ENCODE results near the gene NUDT19.
"Not testable (repeated sequence)": the region's sequence is repeated elsewhere in the genome, so short reads cannot be mapped to it uniquely, and the experiment has no call there.

NUDT19 gene

GRCh38 chr19:32675720-32676185, 15.9 kb upstream of the NUDT19 start, which contains the start of gene RGS9BP:
RGS9BP (plus strand) TSS chr19:32675848; CDS start chr19:32676264, 416 bp downstream.
- peak; percentile 84 for DNase-seq

GRCh38 chr19:32676186-32676894, 15.3 kb upstream of the NUDT19 start:
- peak; percentile 48 for DNase-seq

GRCh38 chr19:32676895-32677359, 14.7 kb upstream of the NUDT19 start:
- no peak for DNase-seq

- peak; percentile 16 for DNase-seq
Measured at GRCh38 chr19:32677657-32678056, 14.0 kb upstream of the NUDT19 start.

- no peak for DNase-seq
Measured at GRCh38 chr19:32680986-32681385, 10.6 kb upstream of the NUDT19 start.

- DNase-seq: no peak
Measured at GRCh38 chr19:32682317-32682716, 9.3 kb upstream of the NUDT19 start.

- no peak for DNase-seq
Measured at GRCh38 chr19:32686847-32687475, 4.7 kb upstream of the NUDT19 start.

- DNase-seq: peak; percentile 53
Measured at GRCh38 chr19:32687681-32688080, 3.9 kb upstream of the NUDT19 start.

- DNase-seq: peak; percentile 36
Measured at GRCh38 chr19:32688311-32688710, 3.3 kb upstream of the NUDT19 start.

GRCh38 chr19:32691952-32692726, 518 bp downstream of the NUDT19 start:
- peak; percentile 65 for DNase-seq

- peak; percentile 57 for DNase-seq
Measured at GRCh38 chr19:32692727-32693061, 1.1 kb downstream of the NUDT19 start.

- peak; percentile 81 for DNase-seq
Measured at GRCh38 chr19:32693151-32694108, 1.8 kb downstream of the NUDT19 start.

- DNase-seq: not testable (repeated sequence)
Measured at GRCh38 chr19:32694316-32694715, 2.7 kb downstream of the NUDT19 start.

GRCh38 chr19:32694851-32695250, 3.2 kb downstream of the NUDT19 start:
- not testable (repeated sequence) for DNase-seq

- DNase-seq: peak; percentile 22
Measured at GRCh38 chr19:32695506-32695905, 3.9 kb downstream of the NUDT19 start.

- DNase-seq: not testable (repeated sequence)
Measured at GRCh38 chr19:32696771-32697170, 5.2 kb downstream of the NUDT19 start.

- not testable (repeated sequence) for DNase-seq
Measured at GRCh38 chr19:32700129-32700528, 8.5 kb downstream of the NUDT19 start.

GRCh38 chr19:32702010-32702409, 10.4 kb downstream of the NUDT19 start:
- DNase-seq: no peak

GRCh38 chr19:32704006-32704405, 12.4 kb downstream of the NUDT19 start:
- not testable (repeated sequence) for DNase-seq

- DNase-seq: no peak
Measured at GRCh38 chr19:32708457-32708856, 16.8 kb downstream of the NUDT19 start.

- DNase-seq: peak; percentile 22
Measured at GRCh38 chr19:32709032-32709431, 17.4 kb downstream of the NUDT19 start.

- no peak for DNase-seq
Measured at GRCh38 chr19:32711747-32712146, 20.1 kb downstream of the NUDT19 start.

All from OCI-M1 (cell line).